HG03342 (cell line): ENCODE measurements around the gene GLMP.

Experiments used
- ATAC-seq: cut with Tn5 transposase; IDR thresholded peaks from one replicate; pipeline ENCODE4 v1.9.1; 2021; ENCODE audit warnings: mild to moderate bottlenecking, moderate library complexity; ENCODE audit not compliant: unreplicated experiment

The GLMP gene

DNA sequence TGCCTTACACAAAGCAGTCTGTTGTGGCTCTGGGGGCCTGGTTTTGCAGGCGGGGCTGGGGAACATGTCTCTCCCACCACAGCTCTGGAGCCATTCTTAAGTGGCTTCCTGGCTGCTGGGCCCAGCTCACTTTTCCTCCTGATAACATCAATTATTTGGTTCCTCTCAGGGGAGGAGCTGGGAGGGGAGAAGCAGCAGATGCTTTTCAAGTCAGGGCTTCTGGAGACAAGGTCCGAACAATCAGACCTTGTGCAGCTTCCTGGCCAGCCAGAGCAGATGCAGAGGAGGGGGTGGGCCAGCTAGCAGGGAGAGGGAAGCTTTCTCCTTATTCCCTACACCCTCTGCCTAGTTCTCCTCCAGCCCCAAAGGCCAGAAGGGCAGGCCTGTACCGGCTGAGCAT is 44.0 kb downstream of the GLMP start:
- ATAC-seq, result no peak

DNA sequence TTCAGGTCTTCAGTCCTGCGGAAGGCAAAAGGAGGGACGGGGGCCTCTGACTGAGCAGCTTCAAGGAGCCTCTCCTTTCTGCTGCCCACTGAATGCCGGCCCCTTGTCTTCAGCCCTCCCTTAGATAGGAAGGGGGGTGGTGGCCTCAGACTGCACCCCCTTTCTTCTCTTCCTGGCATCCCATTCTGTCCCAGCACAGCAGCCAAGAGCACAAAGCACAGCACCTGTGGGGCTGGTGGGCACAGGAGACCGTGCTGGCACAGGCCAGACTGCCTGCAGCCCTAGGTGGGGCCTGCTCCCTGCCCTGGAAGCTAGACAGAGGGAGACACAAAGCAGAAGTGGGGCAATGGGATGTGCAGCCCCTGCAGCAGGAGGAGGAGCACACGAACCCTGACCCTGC is 45.9 kb downstream of the GLMP start:
- no peak for ATAC-seq

DNA sequence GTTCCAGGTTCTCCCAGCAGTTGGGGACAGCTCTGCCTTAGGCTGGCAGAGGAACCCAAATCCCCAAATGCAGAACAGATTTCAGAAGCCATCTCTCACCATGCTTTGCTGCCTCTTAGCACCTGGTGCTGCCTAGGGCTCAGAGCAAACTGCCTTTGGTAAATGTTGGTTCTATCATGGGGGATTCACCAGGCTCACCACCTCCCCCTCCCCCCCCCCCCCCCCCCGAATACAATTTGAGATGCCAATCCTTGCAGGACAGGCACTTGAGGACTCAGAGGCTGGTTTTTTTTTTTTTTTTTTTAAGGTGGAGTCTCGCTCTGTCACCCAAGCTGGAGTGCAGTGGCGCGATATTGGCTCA is 47.2 kb downstream of the GLMP start:
- no peak for ATAC-seq

DNA sequence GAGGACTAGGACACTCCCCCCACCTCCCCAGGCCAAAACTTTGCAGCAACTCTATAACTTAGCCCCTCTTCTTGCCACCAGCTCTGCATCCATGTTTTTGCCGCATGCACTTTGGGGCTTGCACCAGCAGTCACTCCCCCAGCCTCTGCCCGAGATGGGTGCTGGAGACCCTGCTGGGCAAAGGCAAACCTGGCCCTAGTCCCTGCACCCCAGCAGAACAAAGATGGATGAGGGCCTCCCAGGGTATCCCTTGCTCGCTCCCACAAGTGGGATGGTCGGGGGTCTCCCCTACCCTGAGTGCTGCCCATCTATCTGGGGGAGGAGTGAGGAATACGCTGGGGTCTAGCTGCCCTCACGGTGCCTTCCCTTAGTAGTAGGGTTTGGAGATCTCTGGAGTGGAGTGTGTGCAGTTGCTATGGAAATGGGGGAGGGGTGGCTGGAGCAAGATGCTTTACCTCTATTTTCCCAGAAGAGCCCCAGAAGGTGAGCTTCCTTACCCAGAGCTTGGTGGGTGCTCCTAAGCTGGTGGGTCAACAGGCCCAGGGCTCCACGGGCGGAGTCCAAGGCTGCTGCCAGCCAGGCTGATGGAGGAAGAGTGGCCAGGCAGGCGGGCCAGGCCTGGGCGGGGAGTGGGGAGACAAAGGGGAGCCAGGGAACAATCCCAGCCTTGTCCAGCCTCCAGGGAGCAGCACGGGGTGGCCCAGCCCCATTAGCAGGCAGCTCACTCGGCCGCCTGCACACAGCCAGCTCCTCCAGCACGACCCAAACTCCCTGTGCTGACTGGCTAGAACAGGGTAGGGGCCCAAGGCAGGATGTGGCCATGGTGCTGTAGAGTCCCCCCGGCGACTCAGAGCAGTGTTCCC is 47.8 kb downstream of the GLMP start, which contains the start of gene PAQR6:
Gene PAQR6 (minus strand): TSS at position 597 of the 863 bp plus-strand sequence. CDS start 1,325 bp downstream, outside the sequence.
- no peak for ATAC-seq

DNA sequence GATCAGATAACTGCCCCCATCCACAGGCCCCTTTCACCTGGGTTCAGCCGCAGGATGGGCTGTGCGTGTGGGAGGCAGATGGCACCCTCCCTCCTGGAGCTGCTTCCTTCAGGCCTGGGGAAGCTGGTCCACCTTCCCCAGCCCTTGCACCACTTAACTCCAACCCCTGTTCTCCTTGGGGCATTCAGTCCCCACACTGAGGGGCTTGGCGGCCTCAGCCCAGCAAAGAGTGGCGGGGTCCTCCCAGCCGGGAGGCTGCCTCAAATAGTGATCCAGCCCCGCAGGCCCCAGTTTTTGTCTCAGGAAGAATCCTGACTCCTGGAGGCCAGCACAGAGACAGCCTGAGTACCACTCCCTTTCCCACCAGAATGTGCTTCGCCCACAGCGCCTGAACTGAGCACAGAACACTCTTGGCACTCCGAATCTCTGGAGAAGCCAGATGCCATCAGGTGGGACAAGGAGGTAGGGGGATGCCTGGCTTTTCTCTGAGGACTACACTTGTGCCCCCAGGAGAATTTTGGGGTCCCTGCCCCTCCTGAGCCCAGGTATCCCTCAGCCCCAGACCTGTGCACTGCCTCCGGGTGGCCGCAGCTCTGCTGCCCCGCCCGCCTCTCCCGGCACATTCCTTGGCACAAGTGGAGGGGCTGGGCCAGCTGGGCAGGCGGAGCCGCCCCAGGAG is 48.6 kb downstream of the GLMP start:
- no peak for ATAC-seq

DNA sequence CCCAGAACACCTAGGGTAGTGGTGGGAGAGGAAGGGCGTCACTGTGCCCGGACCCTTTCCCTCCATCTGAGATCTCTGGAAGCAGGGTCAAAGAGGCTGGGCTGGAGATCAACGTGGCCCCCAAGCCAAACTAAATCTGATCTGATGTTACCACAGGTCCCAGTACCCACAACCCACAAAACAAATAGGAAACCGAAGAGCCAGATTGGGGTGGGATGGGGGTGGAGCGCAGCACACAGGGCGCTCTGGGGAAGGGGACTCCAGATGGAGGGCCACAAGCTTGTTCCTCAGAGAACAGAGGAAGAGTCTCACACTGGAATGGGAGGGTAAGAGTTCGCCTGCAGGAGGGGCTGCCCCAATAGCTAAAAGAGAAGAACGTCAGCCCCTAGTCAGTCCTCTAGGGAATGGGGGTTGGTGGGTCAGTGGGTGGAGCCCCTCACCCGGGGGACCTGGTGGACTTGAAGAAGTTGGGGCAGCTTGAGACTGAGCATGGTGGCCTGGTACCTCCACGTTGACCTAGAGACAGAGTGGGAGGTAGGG is 49.2 kb downstream of the GLMP start:
- no peak for ATAC-seq

DNA sequence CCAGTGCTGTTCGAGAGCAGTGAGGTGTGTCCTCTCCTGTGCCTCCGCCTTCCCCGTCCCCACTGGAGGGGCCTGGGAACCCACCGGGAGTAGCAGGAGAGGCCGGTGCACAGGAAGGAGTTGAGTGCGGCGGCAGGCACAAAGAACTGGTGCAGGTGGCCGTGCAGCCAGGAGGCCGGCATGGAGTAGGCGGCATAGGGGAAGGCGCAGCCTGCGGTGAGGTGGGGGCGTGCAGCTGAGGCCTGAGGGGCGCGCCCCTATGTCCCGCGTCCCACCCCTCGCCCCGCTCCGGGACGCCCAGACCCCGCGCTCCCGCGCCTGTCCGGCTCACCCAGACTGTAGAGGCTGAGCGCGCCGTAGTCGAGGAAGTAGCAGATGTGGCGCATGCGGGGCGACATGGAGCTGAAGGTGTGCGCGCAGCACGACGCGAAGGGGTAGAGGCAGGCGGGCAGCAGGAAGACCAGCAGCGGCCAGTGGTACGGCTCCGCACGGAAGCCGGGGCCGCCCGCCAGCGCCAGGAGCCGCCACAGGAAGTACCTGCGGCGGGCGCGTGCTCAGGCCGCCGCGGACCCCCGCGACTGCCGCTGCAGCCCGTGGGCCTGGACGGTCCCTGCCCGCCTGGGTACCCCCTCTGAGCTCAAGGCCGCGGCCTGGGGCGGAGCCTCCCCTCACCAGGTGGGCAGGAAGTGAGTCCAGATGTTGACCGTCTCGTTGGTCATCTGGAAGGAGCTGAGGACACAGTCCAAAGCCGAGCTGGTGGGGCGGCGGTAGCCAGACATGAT is 49.8 kb downstream of the GLMP start:
- no peak for ATAC-seq

DNA sequence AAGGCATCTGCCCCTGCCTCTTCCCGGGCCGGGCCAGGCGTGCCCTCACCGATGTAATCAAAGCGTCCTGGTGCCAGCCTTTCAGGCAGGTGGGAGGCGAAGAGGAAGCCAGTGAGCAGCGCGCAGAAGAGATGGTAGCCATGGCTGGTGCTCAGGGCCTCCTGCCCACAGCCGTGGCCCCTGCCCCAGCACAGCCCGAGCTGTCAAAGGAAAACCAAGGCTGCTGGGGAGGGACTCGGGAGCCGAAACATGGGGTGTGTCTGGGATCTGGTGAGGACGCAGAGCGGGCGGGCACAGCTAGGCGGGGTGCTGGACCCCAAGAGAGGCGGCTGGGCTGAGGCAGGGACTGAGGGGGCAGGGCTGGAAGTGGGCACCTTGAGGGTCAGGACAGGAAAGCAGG is 50.8 kb downstream of the GLMP start:
- ATAC-seq, result no peak

DNA sequence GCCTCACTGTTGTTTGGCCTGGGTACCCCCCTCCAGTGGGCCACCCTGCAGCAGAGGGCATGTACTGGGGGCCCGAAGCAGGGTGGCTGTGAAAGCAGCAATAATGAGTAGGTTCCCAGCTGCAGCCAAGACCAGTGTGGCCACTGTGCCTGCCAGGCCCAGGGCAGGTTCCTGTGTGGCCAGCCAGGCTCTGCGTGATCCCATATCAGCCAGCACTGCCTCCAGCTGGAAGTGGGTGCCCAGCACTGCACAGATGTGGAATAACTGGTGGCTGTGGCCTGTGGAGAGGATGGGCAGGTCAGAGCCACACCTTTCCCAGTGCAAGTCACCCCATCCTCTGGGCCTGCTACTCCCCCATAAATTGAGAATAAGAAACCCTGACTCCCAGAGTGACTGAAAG is 51.4 kb downstream of the GLMP start:
- no peak for ATAC-seq

DNA sequence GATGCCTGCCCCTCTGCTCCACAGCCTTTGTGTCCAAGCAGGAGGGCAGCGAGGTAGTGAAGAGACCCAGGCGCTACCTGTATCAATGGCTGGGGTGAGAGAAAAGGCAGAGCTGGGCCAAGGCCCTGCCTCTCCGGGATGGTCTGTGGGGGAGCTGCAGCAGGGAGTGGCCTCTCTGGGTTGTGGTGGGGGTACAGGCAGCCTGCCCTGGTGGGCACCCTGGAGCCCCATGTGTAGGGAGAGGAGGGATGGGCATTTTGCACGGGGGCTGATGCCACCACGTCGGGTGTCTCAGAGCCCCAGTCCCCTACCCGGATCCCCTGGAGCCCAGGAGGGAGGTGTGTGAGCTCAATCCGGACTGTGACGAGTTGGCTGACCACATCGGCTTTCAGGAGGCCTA is 52.7 kb downstream of the GLMP start:
- no peak for ATAC-seq
